Fibroblast of gingiva (primary cell): Measurements from ENCODE around the gene GTF3C4.

Source experiments
- DNase-seq: peaks from one replicate; pipeline ENCODE4 v3.0.0-alpha.2; 2011; ENCODE audit warnings: low read depth

The GTF3C4 gene, protein sequence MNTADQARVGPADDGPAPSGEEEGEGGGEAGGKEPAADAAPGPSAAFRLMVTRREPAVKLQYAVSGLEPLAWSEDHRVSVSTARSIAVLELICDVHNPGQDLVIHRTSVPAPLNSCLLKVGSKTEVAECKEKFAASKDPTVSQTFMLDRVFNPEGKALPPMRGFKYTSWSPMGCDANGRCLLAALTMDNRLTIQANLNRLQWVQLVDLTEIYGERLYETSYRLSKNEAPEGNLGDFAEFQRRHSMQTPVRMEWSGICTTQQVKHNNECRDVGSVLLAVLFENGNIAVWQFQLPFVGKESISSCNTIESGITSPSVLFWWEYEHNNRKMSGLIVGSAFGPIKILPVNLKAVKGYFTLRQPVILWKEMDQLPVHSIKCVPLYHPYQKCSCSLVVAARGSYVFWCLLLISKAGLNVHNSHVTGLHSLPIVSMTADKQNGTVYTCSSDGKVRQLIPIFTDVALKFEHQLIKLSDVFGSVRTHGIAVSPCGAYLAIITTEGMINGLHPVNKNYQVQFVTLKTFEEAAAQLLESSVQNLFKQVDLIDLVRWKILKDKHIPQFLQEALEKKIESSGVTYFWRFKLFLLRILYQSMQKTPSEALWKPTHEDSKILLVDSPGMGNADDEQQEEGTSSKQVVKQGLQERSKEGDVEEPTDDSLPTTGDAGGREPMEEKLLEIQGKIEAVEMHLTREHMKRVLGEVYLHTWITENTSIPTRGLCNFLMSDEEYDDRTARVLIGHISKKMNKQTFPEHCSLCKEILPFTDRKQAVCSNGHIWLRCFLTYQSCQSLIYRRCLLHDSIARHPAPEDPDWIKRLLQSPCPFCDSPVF

GRCh38 chr9:132670457-132671391, at the start of gene GTF3C4:
GTF3C4 (plus strand) TSS chr9:132670464; CDS start chr9:132670599, 135 bp downstream.
- no peak for DNase-seq

GRCh38 chr9:132622159-132622558, 48.1 kb upstream of the GTF3C4 start:
- no peak for DNase-seq

DNA sequence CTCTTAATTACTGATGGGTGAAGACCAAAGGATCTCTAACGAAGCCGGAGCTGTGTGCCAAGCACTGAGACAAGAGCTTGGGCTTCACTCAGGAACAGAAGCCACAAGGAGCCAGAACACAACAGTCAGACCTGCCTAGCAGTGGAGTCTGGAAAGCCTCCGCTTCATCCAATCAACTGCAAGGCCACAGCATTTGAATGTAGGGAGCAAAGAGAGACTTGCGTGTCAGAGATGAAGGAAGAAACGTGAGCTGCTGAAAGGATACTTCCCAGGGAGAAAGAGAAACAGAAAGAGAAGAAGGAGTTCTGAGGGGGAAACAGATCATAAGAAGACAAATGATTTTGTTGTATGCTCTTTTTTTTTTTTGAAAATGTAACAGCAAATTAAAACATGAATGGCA, 44.0 kb upstream of the GTF3C4 start:
- DNase-seq: no peak

GRCh38 chr9:132627106-132627505, 43.2 kb upstream of the GTF3C4 start:
- DNase-seq: no peak

DNA sequence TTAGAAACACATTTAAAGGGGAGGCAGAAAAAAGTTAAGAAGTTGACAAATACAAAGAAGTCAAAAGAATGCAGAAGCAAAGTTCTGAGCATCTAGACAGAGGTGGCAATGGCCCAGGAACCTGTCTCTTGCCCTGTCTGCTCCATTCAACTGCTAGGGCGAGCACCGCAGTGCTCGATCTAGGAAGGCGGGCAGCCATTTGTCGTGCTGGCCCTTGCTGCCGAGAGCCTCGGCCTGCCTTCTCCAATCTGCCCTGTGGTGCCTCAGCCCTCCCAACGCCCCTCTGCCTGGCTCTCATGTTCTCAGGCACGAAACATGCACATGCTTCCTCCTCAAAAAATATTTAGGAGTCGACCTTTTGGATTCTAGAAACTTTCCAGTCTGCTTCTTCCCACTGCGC, 42.7 kb upstream of the GTF3C4 start:
- DNase-seq: no peak

DNA sequence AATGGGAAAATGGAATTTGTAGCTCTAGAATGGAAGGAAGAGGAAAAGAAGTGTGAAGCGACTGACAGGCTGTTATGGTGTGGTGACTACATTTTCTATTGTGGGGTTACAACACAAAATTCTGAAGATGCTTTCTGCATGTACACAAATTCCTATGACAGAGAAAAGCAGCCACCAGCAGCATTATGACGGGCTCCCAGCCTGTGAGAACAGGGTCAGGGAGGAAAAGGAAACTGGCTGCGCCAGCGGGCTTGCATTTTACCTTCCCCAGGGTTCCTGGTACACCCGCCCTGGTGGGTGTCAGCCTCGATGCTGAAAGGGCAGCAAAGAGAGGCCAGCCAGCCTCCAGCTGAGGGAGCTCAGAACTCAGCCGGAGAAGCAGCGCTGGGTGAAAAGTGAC, 41.5 kb upstream of the GTF3C4 start:
- no peak for DNase-seq

DNA sequence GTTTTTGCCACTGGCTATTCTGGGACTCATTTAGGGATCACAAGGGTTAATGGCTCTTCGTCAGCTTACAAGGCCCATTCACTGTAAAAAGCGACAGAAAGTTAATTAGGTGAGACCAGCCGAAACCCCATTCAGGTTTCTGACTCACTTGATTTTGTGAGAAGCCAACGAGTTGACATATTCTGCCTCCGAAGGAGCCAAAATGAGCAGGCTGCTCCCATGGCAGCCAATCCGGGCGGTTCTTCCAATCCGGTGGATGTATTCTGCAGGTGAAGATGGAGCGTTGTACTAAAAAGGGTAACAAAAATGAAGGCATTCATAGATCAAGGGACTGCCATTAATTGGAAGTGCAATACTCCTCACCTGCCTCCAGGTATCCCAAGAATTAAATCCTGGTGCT, 40.1 kb upstream of the GTF3C4 start:
- DNase-seq: no peak

- DNase-seq: no peak
These were observed 39.5 kb upstream of the GTF3C4 start for GRCh38 chr9:132630811-132631210.

- DNase-seq: no peak
These were observed 39.0 kb upstream of the GTF3C4 start for GRCh38 chr9:132631280-132631679.

DNA sequence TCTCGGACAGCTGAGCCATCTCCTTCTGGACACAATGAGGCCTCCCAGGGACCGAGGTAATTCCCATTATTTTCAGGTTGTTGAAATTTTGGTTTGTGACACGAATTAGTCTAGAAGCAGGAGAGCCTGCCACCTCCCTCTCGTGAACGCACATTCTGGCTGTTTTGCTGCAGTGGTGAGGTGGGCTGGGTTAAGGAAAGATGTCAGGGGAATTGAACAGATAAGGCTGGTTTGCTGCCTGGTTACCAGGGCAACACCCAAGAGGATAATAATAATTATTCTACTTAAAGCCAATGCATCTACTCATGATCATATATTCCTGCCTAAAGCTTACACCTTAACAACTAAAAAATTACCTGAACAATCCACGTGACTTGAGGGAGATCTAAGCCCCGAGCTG, 38.6 kb upstream of the GTF3C4 start:
- DNase-seq: no peak

- no peak for DNase-seq
These were observed 37.7 kb upstream of the GTF3C4 start for GRCh38 chr9:132632413-132633129.

- no peak for DNase-seq
These were observed 35.9 kb upstream of the GTF3C4 start for GRCh38 chr9:132634327-132634726.

DNA sequence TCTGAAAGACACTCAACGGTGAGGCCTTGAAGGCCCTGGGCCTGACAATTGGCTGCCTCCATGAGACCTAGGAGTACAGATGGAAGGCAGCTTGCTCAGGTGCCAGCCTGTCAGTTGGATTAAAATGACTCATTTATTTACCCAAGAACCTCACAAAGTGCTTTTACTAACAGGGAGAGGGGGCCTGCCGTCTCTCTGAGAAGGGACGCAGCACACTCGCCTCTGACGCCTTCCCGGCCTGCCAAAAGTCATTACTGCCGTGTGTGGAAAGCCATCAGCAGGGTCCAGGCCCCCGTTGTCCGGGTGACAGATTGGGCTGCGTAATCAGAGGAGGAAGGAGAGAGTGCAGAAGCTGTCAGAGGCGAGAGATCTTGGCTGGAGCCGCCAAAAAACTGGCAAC, 32.9 kb upstream of the GTF3C4 start:
- DNase-seq: no peak

GRCh38 chr9:132637801-132638200, 32.5 kb upstream of the GTF3C4 start:
- DNase-seq: no peak

GRCh38 chr9:132638240-132638639, 32.0 kb upstream of the GTF3C4 start:
- peak; percentile 57 for DNase-seq

DNA sequence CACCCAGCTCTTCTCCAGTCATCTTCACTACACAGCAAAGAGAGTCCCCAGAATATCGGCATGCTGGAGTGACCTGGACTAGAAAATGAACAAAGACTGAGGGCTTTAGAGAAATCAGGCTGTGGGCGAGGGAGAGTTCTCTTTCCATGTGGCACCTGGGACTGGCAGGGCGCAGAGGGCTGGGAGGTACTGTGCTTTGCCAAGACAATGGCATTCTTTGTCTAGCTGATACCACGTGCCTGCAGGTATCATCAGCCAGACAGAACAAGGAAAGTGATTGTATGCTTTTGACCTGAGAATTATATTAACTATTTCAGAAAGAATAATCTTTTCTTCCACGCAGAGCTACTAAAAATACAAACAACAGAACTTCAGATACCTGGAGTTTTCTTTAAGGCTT, 30.9 kb upstream of the GTF3C4 start:
- DNase-seq: no peak

- no peak for DNase-seq
These were observed 29.0 kb upstream of the GTF3C4 start for GRCh38 chr9:132641216-132641615.

GRCh38 chr9:132644251-132644650, 26.0 kb upstream of the GTF3C4 start:
- no peak for DNase-seq

DNA sequence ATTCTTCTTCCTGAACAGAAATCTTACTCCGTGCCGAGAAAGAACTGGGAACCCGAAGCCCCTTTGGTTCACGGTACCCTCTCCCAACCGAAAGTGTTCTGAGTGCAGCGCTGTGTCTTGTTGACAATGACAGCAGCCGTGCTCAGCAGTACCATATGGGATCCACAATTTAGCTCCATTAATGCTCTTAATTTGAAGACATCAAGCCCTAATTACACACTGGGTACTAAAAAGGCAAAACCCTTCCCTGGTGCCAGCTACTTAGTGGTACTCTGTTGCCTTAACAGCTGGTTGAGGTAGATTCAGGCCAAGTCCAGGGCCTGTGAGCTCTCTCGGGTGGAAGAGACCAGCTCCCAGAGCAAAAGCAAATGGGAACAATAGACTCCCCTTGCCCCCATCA, 25.0 kb upstream of the GTF3C4 start:
- no peak for DNase-seq

GRCh38 chr9:132645711-132646110, 24.6 kb upstream of the GTF3C4 start:
- no peak for DNase-seq

DNA sequence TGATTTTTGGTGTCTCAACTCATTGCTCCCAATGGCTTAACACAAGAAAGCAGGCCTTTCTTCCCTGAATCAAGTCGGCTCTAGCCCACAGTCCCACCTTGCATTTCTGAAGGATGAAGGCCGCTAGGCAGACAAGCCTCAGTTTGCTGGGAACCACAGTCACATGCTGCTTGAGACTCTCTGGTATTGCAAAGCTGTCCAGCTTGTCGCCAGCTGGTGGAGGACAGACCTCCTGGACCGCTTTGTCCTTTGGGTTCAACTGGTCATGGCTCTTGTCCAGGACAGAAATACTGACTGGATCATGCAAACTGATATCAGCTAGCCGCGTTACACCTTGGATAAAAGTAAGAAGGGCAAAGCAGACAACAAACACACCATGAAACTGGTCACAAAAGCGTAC, 23.5 kb upstream of the GTF3C4 start:
- DNase-seq: no peak

- DNase-seq: peak; percentile 94
These were observed 22.9 kb upstream of the GTF3C4 start for GRCh38 chr9:132647355-132647754.
